Measurements from ENCODE around the gene SPRED1. TPM values are rescaled to one million over a fixed set of nuclear protein-coding genes. Genes with fewer than 3 reads are reported as not detected.

The SPRED1 gene
- total RNA-seq, 1 donor from 2014 or later = 25.6 TPM

DNA sequence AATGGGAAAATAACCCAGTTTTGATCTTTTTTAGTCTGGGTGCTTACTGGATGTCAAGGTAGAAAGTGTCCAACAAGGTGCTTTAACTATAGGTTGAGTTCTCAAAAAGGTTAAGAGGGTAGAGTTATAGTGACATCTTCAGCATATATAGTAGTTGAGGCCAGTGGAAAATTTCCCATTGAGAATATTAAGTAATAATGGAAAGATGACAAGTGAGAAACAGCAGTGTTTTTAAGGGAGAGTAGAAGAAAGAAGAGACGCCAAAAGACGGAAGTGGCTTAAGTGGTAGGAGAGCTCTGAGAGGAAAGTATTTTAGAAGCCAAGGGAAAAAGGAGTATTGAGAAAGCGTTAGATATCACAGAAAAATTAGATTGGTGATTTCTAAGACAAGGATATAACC is 10.6 kb downstream of the SPRED1 start:
- Mint-ChIP-seq H3K27ac (no peak overlapping the region), H3K4me3 (no peak overlapping the region), H3K9me3 (no peaks in the 10 kb centered on the region), H3K4me1 (ENCODE audit: unreplicated experiment) (peaks cover 10% of the 10 kb centered on the region), H3K36me3 (no peaks in the 10 kb centered on the region), H3K27me3 (no peaks in the 10 kb centered on the region)
- no peak for DNase-seq (ENCODE audit: extremely low spot score, unreplicated experiment)
- TF ChIP-seq, protein P1, sequence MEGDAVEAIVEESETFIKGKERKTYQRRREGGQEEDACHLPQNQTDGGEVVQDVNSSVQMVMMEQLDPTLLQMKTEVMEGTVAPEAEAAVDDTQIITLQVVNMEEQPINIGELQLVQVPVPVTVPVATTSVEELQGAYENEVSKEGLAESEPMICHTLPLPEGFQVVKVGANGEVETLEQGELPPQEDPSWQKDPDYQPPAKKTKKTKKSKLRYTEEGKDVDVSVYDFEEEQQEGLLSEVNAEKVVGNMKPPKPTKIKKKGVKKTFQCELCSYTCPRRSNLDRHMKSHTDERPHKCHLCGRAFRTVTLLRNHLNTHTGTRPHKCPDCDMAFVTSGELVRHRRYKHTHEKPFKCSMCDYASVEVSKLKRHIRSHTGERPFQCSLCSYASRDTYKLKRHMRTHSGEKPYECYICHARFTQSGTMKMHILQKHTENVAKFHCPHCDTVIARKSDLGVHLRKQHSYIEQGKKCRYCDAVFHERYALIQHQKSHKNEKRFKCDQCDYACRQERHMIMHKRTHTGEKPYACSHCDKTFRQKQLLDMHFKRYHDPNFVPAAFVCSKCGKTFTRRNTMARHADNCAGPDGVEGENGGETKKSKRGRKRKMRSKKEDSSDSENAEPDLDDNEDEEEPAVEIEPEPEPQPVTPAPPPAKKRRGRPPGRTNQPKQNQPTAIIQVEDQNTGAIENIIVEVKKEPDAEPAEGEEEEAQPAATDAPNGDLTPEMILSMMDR (conservative IDR thresholded peaks at IDR 0.05) = no peak

GRCh38 chr15:38263996-38264395 is 11.4 kb downstream of the SPRED1 start:
- H3K9me3 Mint-ChIP-seq = no peaks in the 10 kb centered on the region
- no peak overlapping the region for H3K4me3 Mint-ChIP-seq
- no peak overlapping the region for H3K27ac Mint-ChIP-seq
- no peak for DNase-seq (ENCODE audit: extremely low spot score, unreplicated experiment)
- TF ChIP-seq, protein P1 (conservative IDR thresholded peaks at IDR 0.05) = no peak
- H3K27me3 Mint-ChIP-seq = no peaks in the 10 kb centered on the region
- no peaks in the 10 kb centered on the region for H3K36me3 Mint-ChIP-seq
- H3K4me1 Mint-ChIP-seq (ENCODE audit: unreplicated experiment) = peaks cover 10% of the 10 kb centered on the region

DNA sequence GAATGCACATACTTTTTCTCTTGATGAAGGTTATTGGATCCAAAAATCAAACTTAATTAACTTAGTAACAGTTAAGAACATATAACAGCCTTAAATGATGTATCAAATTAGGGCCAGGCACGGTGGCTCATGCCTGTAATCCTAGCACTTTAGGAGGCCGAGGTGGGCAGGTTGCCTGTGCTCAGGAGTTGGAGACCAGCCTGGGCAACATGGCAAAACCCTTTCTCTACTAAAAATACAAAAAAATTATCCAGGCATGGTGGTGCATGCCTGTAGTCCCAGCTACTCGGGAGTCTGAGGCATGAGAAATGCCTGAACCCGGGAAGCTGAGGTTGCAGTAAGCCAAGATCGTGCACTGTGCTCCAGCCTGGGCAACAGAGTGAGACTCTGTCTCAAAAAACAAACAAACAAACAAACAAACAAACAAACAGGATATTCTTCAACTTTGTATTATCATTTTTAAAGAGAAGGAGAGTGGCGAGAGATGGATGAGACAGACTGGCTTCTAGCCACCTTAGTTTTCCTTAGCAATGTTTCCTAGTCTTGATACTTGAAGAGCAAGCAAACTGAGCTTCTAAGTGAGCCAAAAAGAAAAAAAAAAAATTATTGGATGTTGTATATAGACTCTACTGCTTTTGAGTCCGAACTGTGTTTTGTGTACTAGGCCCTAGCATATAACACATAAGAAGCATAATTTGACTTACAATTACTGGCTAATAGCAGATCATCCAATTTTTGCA is 13.8 kb downstream of the SPRED1 start:
- no peak for DNase-seq (ENCODE audit: extremely low spot score, unreplicated experiment)
- no peak overlapping the region for H3K4me3 Mint-ChIP-seq
- no peak overlapping the region for H3K27ac Mint-ChIP-seq
- TF ChIP-seq, protein P1 (conservative IDR thresholded peaks at IDR 0.05) = no peak
- peaks cover 10% of the 10 kb centered on the region for H3K36me3 Mint-ChIP-seq
- no peaks in the 10 kb centered on the region for H3K9me3 Mint-ChIP-seq
- H3K27me3 Mint-ChIP-seq = no peaks in the 10 kb centered on the region
- no peaks in the 10 kb centered on the region for H3K4me1 Mint-ChIP-seq (ENCODE audit: unreplicated experiment)

- DNase-seq (ENCODE audit: extremely low spot score, unreplicated experiment) = no peak
- Mint-ChIP-seq H3K27ac (no peak overlapping the region), H3K4me3 (no peak overlapping the region)
These were observed 14.9 kb downstream of the SPRED1 start for GRCh38 chr15:38267421-38268022.

DNA sequence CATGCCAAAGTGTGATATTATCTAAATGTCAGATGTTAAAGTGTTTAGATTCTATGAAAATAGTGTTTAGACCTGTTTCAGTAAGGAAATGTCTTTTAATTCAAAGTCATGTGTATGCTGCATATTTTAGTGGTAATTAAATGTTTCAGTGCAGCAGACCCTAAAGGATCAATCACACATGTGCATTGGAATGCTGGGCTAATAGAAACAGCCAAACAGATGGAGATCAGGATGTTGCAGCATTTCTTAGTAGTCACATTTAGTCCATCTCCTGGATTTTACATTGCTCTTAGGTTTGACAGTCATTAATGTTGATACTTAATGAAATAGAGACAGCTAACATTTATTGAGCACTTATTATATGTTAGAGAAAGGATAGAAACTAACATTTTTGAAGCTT is 18.5 kb downstream of the SPRED1 start:
- DNase-seq (ENCODE audit: extremely low spot score, unreplicated experiment) = no peak
- Mint-ChIP-seq H3K4me3 (no peak overlapping the region), H3K9me3 (no peaks in the 10 kb centered on the region), H3K27me3 (no peaks in the 10 kb centered on the region), H3K4me1 (ENCODE audit: unreplicated experiment) (peaks cover 16% of the 10 kb centered on the region), H3K27ac (no peak overlapping the region), H3K36me3 (peaks cover 11% of the 10 kb centered on the region)
- TF ChIP-seq, protein P1 (conservative IDR thresholded peaks at IDR 0.05) = no peak

More at GRCh38 chr15:38267421-38268022, 14.9 kb downstream of the SPRED1 start:
- H3K9me3 Mint-ChIP-seq = no peaks in the 10 kb centered on the region
- H3K4me1 Mint-ChIP-seq (ENCODE audit: unreplicated experiment) = peaks cover 2% of the 10 kb centered on the region
- TF ChIP-seq, protein P1 (conservative IDR thresholded peaks at IDR 0.05) = no peak
- H3K36me3 Mint-ChIP-seq = peaks cover 11% of the 10 kb centered on the region
- H3K27me3 Mint-ChIP-seq = no peaks in the 10 kb centered on the region

Measured in type B pancreatic cell (in vitro differentiated cells).